ENCODE data around the gene PALM3.
"Not testable (repeated sequence)": the region's sequence is repeated elsewhere in the genome, so short reads cannot be mapped to it uniquely, and the experiment has no call there.

Gene PALM3

DNA sequence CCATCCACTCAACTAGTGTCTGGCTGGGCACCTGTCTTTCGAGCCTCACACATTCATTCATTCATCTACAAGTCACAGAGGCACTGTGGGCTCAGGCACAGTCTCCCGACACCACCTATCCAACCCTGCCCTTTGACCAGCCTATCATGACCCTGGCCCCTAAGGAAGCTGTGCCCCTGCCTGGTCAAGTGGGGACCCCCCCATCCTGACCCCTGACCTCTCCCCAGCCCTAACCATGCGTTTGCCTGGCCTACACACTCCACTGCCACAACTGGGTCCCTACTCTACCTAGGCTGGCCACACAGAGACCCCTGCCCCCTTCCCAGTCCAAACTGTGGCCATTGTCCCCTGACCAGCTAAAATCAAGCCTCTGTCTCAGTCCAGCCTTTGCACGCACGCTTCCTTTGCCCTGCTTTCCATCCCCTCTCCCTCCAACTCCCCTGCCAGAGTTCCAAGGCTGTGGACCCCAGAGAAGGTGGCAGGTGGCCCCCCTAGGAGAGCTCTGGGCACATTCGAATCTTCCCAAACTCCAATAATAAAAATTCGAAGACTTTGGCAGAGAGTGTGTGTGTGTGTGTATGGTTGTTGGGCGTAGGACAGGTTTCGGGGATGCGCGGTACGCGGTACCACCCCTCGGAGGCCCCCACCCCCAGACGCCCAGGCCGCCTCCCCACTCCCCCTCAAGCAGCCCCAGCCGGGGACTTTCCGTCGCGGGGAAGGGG, 30.7 kb downstream of the PALM3 start:
- no peak for DNase-seq (ENCODE audit: low read depth, low spot score)

DNA sequence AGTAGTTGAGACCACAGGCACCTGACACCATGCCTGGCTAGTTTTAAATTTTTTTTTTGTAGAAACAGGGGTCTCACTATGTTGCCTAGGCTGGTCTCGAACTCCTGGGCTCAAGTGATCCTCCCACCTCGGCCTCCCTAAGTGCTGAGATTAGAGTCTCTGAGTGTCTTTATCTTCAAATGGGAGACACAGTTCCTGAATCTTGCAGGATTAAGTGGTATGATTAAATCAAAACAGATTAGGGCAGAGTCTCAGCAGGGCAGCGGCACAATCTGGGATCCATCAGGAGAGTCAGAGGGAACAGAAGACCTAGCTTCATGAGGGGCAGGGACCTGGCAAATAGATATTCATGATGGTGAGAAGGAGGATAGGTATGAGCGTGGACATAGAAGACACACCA, 33.0 kb downstream of the PALM3 start:
- DNase-seq (ENCODE audit: low read depth, low spot score), result no peak

GRCh38 chr19:14027856-14028450, 33.9 kb downstream of the PALM3 start, which contains the start of gene RLN3:
Gene RLN3 (plus strand): TSS chr19:14028148. CDS start chr19:14028205, 57 bp downstream.
- no peak for DNase-seq (ENCODE audit: low read depth, low spot score)

- DNase-seq (ENCODE audit: low read depth, low spot score), result not testable (repeated sequence)
Observed at GRCh38 chr19:14026652-14027192, 35.2 kb downstream of the PALM3 start.

DNA sequence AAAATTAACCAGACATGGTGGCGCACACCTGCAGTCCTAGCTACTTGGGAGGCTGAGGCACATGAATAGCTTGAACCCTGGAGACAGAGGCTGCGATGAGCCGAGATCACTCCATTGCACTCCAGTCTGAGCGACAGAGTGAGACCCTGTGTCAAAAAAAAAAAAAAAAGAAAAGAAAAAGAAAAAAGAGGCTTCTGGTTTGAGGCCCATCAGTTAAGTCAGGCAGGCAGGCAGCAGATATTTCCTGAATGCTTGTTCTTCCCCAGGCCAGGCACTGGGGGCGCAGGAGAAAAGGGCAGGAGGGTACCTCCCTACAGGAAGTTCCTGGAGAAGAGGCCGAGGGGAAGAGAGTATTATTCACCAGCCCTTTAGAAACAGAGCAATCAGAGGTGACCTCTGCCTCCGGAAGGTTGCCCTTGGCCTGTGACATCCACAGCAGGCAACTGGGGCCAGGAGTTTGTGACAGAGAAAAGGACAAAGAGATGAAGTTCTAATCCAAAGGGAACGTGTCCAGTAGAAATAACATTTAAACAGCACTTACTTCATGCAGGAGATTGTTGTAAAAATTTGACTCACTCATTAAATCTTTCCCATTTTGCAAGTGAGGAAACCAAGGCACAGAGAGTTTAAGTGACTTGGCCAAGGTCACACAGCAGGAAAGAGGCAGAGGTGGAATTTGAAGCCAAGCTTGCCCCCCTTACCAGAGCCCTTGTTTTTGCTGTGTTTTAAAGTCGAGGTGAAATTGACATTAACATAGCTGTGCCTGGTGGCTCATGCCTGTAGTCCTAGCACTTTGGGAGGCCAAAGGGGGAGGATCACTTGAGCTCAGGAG, 38.3 kb downstream of the PALM3 start:
- peak; percentile 50 for DNase-seq (ENCODE audit: low read depth, low spot score)

DNA sequence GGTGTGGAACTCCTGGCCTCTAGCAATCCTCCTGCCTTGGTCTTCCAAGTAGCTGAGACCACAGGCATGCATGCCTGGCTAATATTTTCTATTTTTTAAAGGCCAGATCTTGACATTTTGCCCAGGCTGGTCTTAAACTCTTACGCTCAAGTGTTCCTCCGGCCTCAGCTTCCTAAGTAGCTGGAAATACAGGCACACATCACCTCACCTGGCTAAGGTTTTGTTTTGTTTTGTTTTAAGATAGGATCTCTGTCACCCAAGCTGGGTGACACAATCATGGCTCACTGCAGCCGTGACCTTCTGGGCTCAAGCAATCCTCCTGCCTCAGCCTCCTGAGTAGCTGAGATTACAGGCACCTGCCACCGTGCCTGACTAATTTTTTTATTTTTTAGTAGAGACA, 39.4 kb downstream of the PALM3 start:
- DNase-seq (ENCODE audit: low read depth, low spot score), result peak; percentile 90

DNA sequence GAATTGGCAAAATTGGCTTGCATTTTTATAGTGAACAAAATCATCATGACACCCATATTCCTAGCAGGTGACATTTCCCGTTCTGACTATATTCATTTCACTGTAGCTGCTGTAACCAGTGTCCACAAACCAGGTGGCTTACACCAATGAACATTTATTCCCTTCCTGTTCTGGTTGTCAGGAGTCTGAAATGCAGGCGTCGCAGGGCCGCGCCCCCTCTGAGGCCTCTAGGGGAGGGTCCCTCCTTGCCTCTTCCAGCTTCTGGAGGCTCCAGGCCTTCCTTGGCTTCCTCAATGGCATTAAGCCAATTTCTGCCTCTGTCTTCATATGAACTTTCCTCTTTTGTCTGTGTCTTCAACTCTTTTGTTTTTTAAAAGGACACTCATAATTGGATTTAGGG, 40.4 kb downstream of the PALM3 start:
- DNase-seq (ENCODE audit: low read depth, low spot score), result no peak

- DNase-seq (ENCODE audit: low read depth, low spot score), result not testable (repeated sequence)
Observed at GRCh38 chr19:14019739-14020138, 42.1 kb downstream of the PALM3 start.

DNA sequence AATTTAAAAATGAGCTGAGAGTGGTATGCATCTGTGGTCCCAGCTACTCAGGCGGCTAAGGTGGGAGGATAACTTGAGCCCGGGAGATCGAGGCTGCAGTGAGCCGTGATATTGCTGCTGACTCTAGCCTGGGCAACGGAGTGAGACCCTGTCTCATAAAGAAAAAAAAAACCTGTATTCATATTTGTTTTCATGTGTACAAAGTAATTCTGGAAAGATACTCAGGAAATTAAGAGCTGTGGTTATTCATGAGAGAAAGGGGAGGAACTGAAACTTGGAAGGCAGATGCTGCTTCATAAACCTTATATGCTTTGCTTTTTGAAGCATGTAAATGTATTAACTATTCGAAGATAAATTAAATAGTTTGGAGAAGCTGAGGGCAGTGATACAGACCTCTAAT, 42.8 kb downstream of the PALM3 start:
- DNase-seq (ENCODE audit: low read depth, low spot score), result no peak

- peak; percentile 22 for DNase-seq (ENCODE audit: low read depth, low spot score)
Observed at GRCh38 chr19:14015524-14016035, 46.3 kb downstream of the PALM3 start.

DNA sequence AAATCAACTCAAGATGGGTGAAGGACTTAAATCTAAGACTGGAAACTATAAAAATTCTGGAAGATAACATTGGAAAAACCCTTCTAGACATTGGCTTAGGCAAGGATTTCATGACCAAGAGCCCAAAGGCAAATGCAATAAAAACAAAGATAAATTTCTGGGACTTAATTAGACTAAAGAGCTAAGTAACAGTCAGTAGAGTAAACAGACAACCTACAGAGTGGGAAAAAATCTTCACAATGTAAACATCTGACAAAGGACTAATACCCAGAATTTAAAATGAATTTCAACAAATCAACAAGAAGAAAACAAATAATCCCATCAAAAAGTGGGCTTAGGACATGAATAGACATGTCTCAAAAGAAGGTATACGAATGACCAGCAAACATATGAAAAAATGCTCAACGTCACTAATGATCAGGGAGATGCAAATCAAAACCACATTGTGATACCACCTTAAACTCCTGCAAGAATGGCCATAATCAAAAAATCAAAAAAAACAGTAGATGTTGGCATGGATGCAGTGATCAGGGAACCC, 49.4 kb downstream of the PALM3 start:
- DNase-seq (ENCODE audit: low read depth, low spot score), result no peak

GRCh38 chr19:14006766-14007562, 54.9 kb downstream of the PALM3 start:
- DNase-seq (ENCODE audit: low read depth, low spot score), result no peak

DNA sequence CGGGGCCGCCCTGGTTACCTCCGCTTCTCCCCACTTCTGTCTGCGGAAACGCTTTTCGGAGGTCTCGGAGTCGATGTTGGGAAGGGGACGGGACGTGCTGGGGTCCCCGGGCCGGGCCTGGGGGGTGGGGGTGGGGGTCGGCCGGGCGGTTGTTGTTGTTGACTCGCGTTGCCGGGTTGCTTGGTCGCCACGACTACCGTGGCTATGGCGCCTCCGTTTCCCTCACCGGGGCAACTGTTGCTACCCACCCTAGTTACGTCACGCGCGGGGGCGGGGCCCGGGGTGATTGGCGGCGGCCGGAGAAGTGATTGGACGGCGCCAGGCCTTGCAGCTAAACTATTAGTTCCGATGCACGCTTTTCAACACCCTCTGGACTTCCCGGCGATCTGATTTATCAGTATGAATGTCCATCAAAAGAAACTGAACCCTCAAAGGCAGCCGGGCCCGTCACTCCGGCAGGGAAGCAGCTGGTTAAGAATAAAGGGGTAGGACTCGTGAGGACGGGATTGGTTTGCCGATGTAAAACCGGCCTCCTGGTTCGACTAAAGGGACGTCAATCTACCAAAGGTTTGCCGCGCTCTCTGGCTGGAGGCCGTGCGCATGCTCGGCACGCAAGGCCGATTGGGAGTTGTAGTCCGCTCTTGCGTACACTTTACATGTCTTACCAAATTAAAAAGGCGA, 55.7 kb downstream of the PALM3 start, which contains the start of gene RFX1:
Gene RFX1 (minus strand): TSS at position 236 of the 681 bp plus-strand sequence. CDS start 12,477 bp downstream, outside the sequence.
- peak; percentile 100 for DNase-seq (ENCODE audit: low read depth, low spot score)

- DNase-seq (ENCODE audit: low read depth, low spot score), result peak; percentile 96
Observed at GRCh38 chr19:14005349-14006084, 56.4 kb downstream of the PALM3 start.

- DNase-seq (ENCODE audit: low read depth, low spot score), result no peak
Observed at GRCh38 chr19:14004619-14005348, 57.1 kb downstream of the PALM3 start.
